Adrenal gland (tissue), 12 donors: ENCODE results near the gene HDLBP. TPM values are rescaled to one million over a fixed set of nuclear protein-coding genes. Genes with fewer than 3 reads are reported as not detected.

ENCODE experiments used
- DNase-seq, 7 donors: peaks; one replicate each; pipeline ENCODE4 v3.0.0-alpha.2; 2019 to 2020
- H3K27ac ChIP-seq, 5 donors: fragments of 200-600 bp; sonication (generic) in 4 of 5; 1 replicate in 3 of 5; 2 replicates in 2 of 5; pipeline versions ENCODE4 v1.5.1 to v1.8.0; 2016 to 2020; ENCODE audit warnings: mild to moderate bottlenecking in 1 of 5
- H3K27me3 ChIP-seq: fragments of 200-600 bp; 2 replicates; pipeline ENCODE4 v1.8.0; 2021
- H3K36me3 ChIP-seq, 2 donors: fragments of 200-600 bp; replicated peaks in 1 of 2; 1 replicate in 1 of 2; 2 replicates in 1 of 2; pipeline versions ENCODE4 v1.5.1 to v1.8.0; 2018 to 2022
- H3K4me1 ChIP-seq, 2 donors: fragments of 200-600 bp; replicated peaks in 1 of 2; 1 replicate in 1 of 2; 2 replicates in 1 of 2; pipeline versions ENCODE4 v1.5.1 to v1.8.0; 2018 to 2021
- H3K4me3 ChIP-seq, 4 donors: fragments of 200-600 bp; sonication (generic) in 3 of 4; one replicate each; pipeline ENCODE4 v1.5.1; 2016 to 2018
- H3K9me3 ChIP-seq, 3 donors: fragments of 200-600 bp; sonication (generic) in 1 of 3; replicated peaks in 1 of 3; 1 replicate in 2 of 3; 2 replicates in 1 of 3; pipeline versions ENCODE4 v1.5.1 to v1.8.0; 2016 to 2021
- POLR2A ChIP-seq, 2 donors: fragments of 450-650 bp; IDR thresholded peaks; one replicate each; pipeline ENCODE4 v1.6.1; 2017; ENCODE audit warnings: antibody characterized with exemption in 2 of 2, mild to moderate bottlenecking in 2 of 2, moderate library complexity in 1 of 2
- WGBS, 4 donors: extraction: QIAGEN DNeasy Blood & Tissue Kit in 2 of 4; methylation state at CpG; one replicate each; pipeline versions ENCODE4 v1.1.5 to v1.1.7; 2013 to 2017; 5-methylcytosine and 5-hydroxymethylcytosine counted together
- intact Hi-C, 2 donors: fragments of 100-400 bp; cut with DNase I; formaldehyde crosslinking; loops; one replicate each; pipeline versions ENCODE4 v1.14.1 to v1.15.0; 2022 to 2023
- polyA plus RNA-seq, 3 donors: library from polyadenylated mRNA; stranded (reverse); fragments of 200-250 nt in 2 of 3; fragments of 350-450 nt in 1 of 3; fragmentation: Illumina TruSeq in 1 of 3; extraction: RNeasy Lipid Tissue Mini Kit (QIAGEN cat#74804) in 1 of 3; gene quantifications; one replicate each; pipeline ENCODE4 v1.2.3, GENCODE V29; 2013 to 2014
- total RNA-seq, 9 donors: library from RNA; depleted of rRNA in 4 of 9; stranded (reverse); fragments of >200 nt in 4 of 9; fragments of 120-200 nt in 1 of 9; fragmentation: NEBNext Ultra II Directional in 1 of 9; extraction: Animal tissue kit (Norgen Biotek cat#: 25700) in 1 of 9; gene quantifications; one replicate each; pipeline versions ENCODE4 v1.1.0 to v1.2.4, GENCODE V29; 2013 to 2023
- TF ChIP-seq, protein P1 (sequence below), 6 experiments: fragments of 450-650 bp in 4 of 6; fragments of 200-600 bp in 2 of 6; sonication (generic) in 1 of 6; IDR thresholded peaks; 1 replicate in 5 of 6; 2 replicates in 1 of 6; pipeline versions ENCODE4 v1.5.1 to v1.8.0; 2016 to 2021; ENCODE audit warnings: antibody characterized with exemption in 6 of 6, mild to moderate bottlenecking in 2 of 6, moderate library complexity in 1 of 6
- donor health status: healthy with polysubstance abuse.
- donor health status: Bipolar disorder and iron deficiency.
- donor health status: DM: yes; HTN: yes; CAD: no.
- donor health status: DM: no; HTN: no; CAD: no.
- donor health status: DM: no; HTN: no; CAD: no.
- donor health status: DM: yes; HTN: yes; CAD: no.

The HDLBP gene
- total and polyA plus RNA-seq, 12 donors: 295 to 880 (median 454) TPM

DNA sequence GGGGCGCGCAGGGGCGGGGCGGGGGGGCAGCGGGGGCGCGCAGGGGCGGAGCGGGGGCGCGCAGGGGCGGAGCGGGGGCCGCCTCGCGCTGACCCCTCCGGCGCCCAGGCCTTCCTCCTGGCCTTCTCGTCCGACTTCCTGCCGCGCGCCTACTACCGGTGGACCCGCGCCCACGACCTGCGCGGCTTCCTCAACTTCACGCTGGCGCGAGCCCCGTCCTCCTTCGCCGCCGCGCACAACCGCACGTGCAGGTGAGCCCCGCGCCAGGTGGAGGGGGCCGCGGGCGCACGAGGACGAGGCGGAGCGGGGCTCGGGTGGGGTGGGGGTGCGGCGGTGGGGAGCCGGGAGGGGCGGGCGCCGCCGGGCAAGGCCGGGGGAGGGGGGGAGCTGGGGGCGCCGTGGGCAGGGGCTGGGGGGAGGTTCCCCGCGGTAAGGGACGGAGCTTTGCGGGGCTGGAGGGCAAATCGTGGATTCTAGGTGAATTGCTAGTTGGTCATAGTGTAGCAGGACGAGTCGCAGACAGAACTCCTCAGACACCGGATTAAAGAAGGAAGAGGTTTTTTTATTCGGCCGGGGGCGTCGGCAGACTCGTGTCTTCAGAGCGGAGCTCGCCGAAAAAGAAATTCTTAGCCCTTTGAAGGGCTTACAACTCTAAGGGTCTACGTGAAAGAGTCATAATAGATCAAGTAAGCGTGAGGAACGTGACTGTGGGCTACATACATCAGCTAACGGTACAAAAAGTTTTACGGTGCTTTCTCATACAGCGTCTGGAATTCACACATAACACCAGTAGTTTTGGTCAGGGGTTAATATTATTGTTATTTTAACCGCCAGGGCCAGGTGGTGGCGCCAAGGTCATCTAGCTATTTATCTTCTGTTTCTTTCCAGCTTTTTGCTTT is 97.1 kb downstream of the HDLBP start:
- Histone ChIP-seq H3K4me3 (peak overlapping the region in 2 of 4 donors; percentile 54 to 95), H3K36me3 (no peaks in the 10 kb centered on the region), H3K27me3 (no peaks in the 10 kb centered on the region), H3K27ac (peak overlapping the region in 3 of 5 donors; percentile 71 to 92 (median 78)), H3K9me3 (no peaks in the 10 kb centered on the region), H3K4me1 (peaks cover 11% of the 10 kb centered on the region in 2 donors)
- 0 to 1% (median 0%) methylated on average over 23 to 78 of the region's 83 CpGs for WGBS, 4 donors
- intact Hi-C loops: loop anchor here in 1 of 2 donors (10.0 kb wide), 1 partner anchor 364 kb away; no protein-coding TSS in a partner anchor
- no peak for TF ChIP-seq POLR2A (IDR thresholded peaks at IDR 0.05)
- TF ChIP-seq, protein P1, sequence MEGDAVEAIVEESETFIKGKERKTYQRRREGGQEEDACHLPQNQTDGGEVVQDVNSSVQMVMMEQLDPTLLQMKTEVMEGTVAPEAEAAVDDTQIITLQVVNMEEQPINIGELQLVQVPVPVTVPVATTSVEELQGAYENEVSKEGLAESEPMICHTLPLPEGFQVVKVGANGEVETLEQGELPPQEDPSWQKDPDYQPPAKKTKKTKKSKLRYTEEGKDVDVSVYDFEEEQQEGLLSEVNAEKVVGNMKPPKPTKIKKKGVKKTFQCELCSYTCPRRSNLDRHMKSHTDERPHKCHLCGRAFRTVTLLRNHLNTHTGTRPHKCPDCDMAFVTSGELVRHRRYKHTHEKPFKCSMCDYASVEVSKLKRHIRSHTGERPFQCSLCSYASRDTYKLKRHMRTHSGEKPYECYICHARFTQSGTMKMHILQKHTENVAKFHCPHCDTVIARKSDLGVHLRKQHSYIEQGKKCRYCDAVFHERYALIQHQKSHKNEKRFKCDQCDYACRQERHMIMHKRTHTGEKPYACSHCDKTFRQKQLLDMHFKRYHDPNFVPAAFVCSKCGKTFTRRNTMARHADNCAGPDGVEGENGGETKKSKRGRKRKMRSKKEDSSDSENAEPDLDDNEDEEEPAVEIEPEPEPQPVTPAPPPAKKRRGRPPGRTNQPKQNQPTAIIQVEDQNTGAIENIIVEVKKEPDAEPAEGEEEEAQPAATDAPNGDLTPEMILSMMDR (IDR thresholded peaks at IDR 0.05): peak in 3 of 6 experiments; percentile 15 to 42 (median 18)
- peak in 6 of 7 donors; percentile 44 to 66 (median 56) for DNase-seq

DNA sequence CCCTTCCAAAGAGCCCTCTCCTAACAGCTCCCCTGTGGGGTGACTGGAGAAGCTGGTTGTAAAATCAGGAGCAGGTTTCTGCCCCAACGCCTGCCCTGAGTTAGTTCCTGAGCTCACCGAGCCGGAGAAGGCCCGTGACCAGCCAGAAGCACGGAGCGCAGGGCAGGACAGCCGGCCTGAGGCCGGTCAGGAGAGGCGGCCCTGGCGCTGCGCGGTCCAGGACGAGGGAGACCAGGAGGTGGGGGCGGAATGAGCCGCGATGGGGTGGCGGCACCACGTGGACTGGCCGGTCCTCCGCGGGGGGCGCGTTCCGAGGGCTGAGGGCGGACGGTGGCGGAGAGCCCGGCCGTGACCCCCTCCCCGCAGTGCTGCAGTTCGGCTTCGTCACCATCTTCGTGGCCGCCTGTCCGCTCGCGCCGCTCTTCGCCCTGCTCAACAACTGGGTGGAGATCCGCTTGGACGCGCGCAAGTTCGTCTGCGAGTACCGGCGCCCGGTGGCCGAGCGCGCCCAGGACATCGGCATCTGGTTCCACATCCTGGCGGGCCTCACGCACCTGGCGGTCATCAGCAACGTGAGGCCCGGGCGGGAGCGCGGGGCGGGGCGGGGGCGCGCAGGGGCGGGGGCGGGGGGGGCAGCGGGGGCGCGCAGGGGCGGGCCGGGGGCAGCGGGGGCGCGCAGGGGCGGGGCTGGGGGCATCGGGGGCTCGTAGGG is 98.0 kb downstream of the HDLBP start:
- TF ChIP-seq, protein P1 (IDR thresholded peaks at IDR 0.05): peak in 2 of 6 experiments; percentile 12 to 29
- peak in 1 of 2 donors; percentile 56 for TF ChIP-seq POLR2A (IDR thresholded peaks at IDR 0.05)
- no peaks in the 10 kb centered on the region for H3K27me3 ChIP-seq
- H3K36me3 ChIP-seq: no peaks in the 10 kb centered on the region
- H3K4me3 ChIP-seq: peak overlapping the region in 2 of 4 donors; percentile 14 to 64
- intact Hi-C loops: loop anchor here in 1 of 2 donors (10.0 kb wide), 1 partner anchor 363 kb away; no protein-coding TSS in a partner anchor
- peaks cover 11% of the 10 kb centered on the region in 2 donors for H3K4me1 ChIP-seq
- 0 to 1% (median 0%) methylated on average over 8 to 71 of the region's 77 CpGs for WGBS, 4 donors
- no peaks in the 10 kb centered on the region for H3K9me3 ChIP-seq
- peak; percentile 74 to 87 (median 85) for DNase-seq
- H3K27ac ChIP-seq: peak overlapping the region; percentile 4 to 97 (median 82)

DNA sequence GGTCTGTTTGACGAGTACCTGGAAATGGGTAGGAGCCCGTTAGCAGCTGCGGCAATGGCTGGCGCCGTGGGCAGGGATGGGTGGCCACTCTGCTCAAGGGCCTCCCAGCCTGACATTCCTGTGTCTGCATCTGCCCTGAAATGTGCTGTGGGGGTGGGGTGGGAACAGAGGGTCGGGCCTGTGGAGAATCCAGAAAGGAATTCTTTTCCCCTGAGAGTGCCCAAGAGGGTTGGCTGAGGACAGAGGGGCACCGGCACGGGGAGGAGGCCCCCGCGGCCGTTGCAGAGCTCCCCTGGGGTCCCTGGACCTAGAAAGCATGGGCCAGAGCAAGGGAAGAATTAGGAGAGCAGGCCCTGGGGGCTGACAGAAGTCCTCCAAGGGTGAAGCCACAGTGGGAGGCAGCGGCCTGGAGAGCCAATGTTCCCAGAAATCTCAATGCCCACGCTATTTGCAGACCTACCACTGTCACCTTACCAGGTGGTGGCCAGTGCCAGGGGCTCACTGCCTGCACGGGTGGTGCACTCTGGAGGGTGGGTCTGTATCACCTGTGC is 99.2 kb downstream of the HDLBP start:
- no peak overlapping the region for H3K27ac ChIP-seq
- 69 to 100% (median 80%) methylated on average over 1 to 14 of the region's 14 CpGs for WGBS, 4 donors
- intact Hi-C loops: loop anchor here in 1 of 2 donors (10.0 kb wide), 1 partner anchor 361 kb away; no protein-coding TSS in a partner anchor

More for the DNA sequence above, 99.2 kb downstream of the HDLBP start:
- H3K36me3 ChIP-seq: no peaks in the 10 kb centered on the region
- no peak overlapping the region for H3K4me3 ChIP-seq
- H3K9me3 ChIP-seq: no peaks in the 10 kb centered on the region
- H3K27me3 ChIP-seq: no peaks in the 10 kb centered on the region
- H3K4me1 ChIP-seq: peaks cover 11% of the 10 kb centered on the region in 2 donors
- DNase-seq: no peak
- TF ChIP-seq, protein P1 (IDR thresholded peaks at IDR 0.05): no peak
- TF ChIP-seq POLR2A (IDR thresholded peaks at IDR 0.05): no peak
